GM21786 (cell line): ENCODE measurements around the gene KIF5C.
A peak's percentile ranks its signal among the peaks of the same experiment; 100 is the strongest.

Source experiments
- ATAC-seq: cut with Tn5 transposase; IDR thresholded peaks from one replicate; pipeline ENCODE4 v1.9.1; 2021; ENCODE audit not compliant: unreplicated experiment

The KIF5C gene

DNA sequence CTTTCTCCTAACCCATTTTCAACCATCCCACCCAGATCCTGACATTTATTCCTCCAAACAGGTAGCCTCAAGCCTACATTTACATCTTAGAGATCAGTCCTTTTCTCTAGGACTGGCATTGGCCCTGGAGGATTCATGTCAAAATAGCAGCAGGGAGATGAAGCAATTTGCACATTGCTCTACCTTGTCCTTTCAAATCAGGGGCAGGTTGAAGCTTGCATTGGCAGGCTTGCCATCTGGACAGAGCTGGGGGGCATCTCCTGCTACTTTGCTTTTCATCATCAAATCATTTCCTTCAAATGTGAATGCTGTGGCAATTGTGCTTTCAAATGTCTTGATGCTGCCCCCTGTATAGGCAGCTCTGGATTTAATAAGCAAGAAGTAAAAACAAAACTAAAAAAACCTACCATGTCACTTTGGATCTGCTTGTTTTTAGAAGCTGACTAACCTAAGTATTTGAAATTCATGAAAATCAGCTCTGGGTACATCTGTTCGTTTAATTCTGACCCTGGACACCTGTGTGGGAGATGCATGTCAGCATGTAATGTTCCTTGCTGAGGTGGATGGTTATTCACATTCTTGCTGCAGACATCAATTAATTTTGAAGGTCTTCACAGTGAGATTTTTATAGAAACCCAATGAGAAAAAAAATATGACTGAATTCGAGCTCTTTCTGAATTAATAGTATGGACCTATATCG, 47.9 kb downstream of the KIF5C start:
- no peak for ATAC-seq

DNA sequence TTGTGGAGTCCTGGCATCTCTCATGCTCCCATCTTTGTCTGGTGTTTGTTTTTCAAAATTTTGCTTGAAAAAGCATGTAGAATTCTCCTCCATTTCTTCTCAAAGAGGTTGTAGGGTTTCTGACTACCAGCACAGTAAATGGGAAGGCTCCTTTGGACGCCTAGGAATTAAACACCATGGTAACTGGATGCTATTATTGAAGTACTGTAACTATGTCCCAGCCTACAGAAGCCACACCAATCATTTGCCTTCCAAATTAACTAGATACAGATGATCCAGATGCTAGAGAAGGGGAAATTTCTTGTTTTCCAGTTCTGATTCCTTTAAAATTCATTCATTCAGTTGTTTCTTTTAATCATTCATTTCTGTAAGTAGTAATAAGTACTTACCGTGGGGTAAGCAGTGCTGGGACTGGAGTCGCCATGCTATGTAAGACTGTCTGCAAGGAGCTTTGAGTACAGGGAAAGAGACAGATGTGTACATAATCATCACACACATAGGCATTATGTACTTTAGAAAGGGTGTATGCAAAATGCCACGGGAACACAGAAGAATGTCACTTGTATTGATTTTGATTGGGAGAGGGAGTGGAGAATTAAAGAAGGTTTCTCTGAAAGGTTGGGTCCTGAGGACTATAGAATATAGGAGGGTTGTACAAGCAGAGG, 49.6 kb downstream of the KIF5C start:
- ATAC-seq: no peak

DNA sequence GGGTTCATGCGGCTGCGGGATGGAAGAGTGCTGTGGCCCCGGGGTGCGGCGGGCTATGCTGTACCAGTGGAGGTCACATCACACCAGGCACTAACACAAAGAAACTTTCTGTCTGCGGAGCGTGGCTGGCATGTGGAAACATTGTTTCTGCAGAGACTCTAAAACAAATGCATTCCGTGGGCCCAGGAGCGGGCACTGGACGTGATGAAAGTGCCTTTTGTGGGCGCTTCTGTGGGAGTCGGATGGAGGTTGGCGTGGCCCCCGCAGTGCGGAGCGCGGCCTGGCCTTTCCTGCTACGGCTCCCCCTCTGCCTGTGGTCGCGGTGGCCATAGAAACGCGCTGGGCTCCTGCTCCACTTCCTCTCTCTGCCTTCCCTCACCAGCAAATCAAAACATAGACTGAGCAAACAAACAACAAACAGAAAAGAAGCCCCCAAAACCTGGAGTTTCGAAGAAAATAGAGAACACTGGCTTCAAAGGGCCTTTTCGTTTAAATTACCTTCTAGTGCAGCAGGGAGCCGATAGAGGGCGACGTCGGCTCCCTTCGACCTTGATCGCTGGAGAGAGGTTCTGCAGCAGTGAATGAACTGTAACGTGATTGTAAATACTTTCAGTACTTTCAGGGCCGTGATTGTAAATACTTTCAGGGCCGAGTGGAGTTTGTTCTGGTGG, 51.4 kb downstream of the KIF5C start:
- ATAC-seq: peak; percentile 81

GRCh38 chr2:148926981-148927401, 52.0 kb downstream of the KIF5C start:
- ATAC-seq: peak; percentile 53

- ATAC-seq: no peak
These were observed 53.4 kb downstream of the KIF5C start for GRCh38 chr2:148928395-148928794.

GRCh38 chr2:148930046-148930775, 55.2 kb downstream of the KIF5C start:
- no peak for ATAC-seq

GRCh38 chr2:148932536-148932935, 57.5 kb downstream of the KIF5C start:
- no peak for ATAC-seq

- ATAC-seq: no peak
These were observed 58.4 kb downstream of the KIF5C start for GRCh38 chr2:148933456-148933855.

DNA sequence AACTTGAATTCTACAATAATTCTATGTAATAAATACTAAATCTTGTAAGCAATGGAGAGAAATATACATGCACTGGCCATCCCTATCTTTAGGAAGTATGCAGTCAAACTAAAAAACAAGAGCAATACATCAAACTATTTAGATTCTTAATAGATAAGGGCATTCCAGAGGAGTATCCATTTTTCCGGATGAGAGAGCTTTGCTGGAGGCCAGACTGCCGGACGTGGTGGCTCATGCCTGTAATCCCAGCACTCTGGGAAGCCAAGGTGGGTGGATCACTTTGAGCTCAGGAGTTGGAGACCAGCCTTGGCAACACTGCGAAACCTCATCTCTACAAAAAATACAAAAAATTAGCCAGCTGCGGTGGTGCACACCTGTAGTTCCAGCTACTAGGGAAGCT, 60.8 kb downstream of the KIF5C start:
- no peak for ATAC-seq

DNA sequence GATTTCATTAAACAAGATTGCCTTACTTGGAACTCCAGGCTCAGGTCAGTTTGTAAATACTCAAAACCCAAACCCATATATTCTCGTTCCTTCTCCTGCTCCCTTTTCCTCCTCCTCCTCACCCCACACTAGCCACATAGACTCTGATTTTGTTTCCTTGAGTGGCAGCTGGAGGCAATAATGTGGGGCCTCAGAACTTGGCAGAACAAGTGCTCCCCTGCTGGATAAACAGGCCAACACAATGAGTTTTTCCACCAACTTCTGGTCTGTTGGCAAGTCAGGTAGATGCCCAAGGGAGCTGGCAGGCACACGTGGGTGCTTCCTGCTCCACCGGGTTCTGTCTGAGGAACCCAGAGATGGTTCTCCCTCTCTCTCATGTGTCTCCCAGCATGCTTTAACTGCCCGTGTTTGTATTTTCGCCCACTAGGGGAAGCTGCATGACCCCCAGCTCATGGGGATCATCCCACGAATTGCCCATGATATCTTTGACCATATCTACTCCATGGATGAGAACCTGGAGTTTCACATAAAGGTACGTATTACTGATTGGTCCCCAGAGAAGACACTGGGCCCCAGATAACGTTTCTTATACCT, 61.9 kb downstream of the KIF5C start:
- no peak for ATAC-seq

GRCh38 chr2:148939271-148939670, 64.2 kb downstream of the KIF5C start:
- no peak for ATAC-seq

- no peak for ATAC-seq
These were observed 68.1 kb downstream of the KIF5C start for GRCh38 chr2:148943097-148943496.

- ATAC-seq: no peak
These were observed 69.5 kb downstream of the KIF5C start for GRCh38 chr2:148944536-148944935.

GRCh38 chr2:148947299-148947698, 72.3 kb downstream of the KIF5C start:
- no peak for ATAC-seq

GRCh38 chr2:148948868-148949267, 73.8 kb downstream of the KIF5C start:
- no peak for ATAC-seq

DNA sequence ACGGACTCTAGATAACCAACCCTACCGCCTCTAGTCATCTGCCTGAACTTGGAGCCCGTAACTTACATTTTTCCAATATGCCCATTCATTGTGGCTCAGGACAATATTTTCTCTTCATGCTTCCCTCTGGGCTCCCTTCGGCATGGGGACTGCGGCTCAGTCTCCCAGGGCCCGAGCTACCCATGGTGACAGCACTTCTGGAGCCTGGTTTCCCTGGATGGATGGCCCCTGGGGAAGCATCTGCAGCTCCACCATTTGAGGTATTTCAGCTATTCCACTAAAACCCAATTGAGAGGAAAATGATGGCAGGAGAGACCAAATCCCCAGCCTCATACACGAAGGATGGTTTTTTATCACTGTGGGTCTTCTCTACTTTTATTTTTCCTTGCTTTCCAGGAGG, 74.3 kb downstream of the KIF5C start:
- ATAC-seq: no peak

GRCh38 chr2:148952621-148953020, 77.6 kb downstream of the KIF5C start:
- no peak for ATAC-seq

DNA sequence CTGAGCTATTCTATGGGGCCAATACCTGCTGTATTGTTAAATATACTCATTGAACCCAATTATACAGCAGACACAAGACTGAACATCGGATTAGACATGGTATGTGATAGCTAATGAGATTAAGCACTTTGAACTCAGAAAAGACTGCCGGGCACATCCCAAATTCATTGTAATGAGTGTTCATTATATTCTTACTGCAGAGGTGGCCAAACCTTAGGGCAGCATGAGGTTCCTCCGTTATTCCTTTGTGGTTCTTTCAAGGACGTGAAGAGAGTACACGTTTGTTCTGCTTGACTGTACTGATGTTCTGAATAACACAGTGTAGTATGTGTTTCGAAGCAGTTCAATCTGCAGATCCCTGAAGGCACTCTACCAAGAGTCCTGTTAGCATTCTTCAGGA, 78.4 kb downstream of the KIF5C start:
- ATAC-seq: no peak

DNA sequence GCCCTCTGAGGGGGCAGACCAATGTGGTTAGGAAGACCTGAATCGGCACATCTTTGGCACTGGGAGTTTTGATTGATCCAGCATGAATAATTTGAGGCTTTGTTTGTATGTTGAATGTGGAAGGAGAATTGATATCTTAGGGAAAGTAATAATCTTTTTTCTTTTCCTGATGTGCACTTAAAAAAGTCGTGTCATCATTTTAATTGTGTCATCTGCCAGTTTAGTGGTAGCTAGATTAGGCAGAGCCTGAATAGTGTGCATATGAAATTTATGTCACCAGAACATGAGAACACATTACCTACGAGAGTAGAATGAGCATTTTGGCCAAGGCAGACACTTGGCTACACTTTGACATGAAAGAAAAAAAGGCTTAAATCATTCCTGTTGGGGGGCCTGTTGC, 79.5 kb downstream of the KIF5C start:
- ATAC-seq: no peak

- no peak for ATAC-seq
These were observed 80.8 kb downstream of the KIF5C start for GRCh38 chr2:148955798-148956197.

GRCh38 chr2:148957023-148957422, 82.0 kb downstream of the KIF5C start:
- no peak for ATAC-seq
